ENCODE data around the gene ELL. TPM values are rescaled to one million over a fixed set of nuclear protein-coding genes. Genes with fewer than 3 reads are reported as not detected.
A peak's percentile ranks its signal among the peaks of the same experiment; 100 is the strongest.

Gene ELL
- total RNA-seq, 2 experiments from 2014 or later, result 14.1 TPM

- Mint-ChIP-seq H3K27me3 (ENCODE audit: low read depth) (no peaks in the 10 kb centered on the region), H3K27ac (no peak overlapping the region), H3K4me3 (no peak overlapping the region), H3K9me3 (no peaks in the 10 kb centered on the region), H3K36me3 (ENCODE audit: low read depth) (peaks cover 2% of the 10 kb centered on the region), H3K4me1 (ENCODE audit: low read depth) (peaks cover 47% of the 10 kb centered on the region)
- CTCF ChIA-PET, result interaction anchor here (1.0 to 1.2 kb wide), 2 partner anchors 22 to 24 kb away, joined by 3 to 6 read pairs; no protein-coding TSS in a partner anchor
- DNase-seq, result no peak
- intact Hi-C loops (cut with micrococcal nuclease), result no loop called here
Measured at GRCh38 chr19:18491995-18492953, 29.6 kb downstream of the ELL start.

GRCh38 chr19:18490728-18491127 is 31.1 kb downstream of the ELL start:
- H3K4me3 Mint-ChIP-seq, result no peak overlapping the region
- peaks cover 2% of the 10 kb centered on the region for H3K36me3 Mint-ChIP-seq (ENCODE audit: low read depth)
- no peak for DNase-seq
- CTCF ChIA-PET, result interaction anchor here (0.8 to 1.1 kb wide), 3 partner anchors 8 to 29 kb away, joined by 3 read pairs; no protein-coding TSS in a partner anchor
- peaks cover 38% of the 10 kb centered on the region for H3K4me1 Mint-ChIP-seq (ENCODE audit: low read depth)
- H3K9me3 Mint-ChIP-seq, result no peaks in the 10 kb centered on the region
- H3K27me3 Mint-ChIP-seq (ENCODE audit: low read depth), result no peaks in the 10 kb centered on the region
- intact Hi-C loops (cut with micrococcal nuclease), result no loop called here
- H3K27ac Mint-ChIP-seq, result no peak overlapping the region

DNA sequence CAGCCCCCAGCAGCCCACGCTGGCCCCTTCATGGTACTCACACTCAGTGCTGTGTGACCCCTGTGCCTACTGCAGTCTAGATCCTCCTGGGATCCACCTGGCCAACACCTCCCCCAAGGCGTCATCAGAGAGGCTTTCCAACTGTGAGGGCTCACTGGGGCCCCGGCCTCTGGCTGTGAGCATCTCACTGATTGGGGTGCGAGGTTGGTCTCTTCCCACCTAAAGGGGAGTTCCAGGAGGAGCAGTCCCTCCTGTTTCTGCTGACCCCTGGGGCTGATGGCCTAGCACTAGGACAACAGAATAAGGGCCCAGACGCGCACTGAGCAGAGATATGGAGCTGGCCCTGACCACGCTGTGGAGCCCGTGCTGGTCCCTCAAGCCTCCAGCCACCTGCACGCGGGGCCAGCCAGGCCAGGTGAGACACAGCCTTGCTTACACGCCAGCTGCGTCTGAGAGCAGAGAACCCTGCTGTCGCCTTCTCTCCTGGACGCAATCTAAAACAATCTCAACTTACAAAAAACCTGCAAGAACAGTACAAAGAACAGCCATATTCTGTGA is 32.2 kb downstream of the ELL start:
- Mint-ChIP-seq H3K4me3 (no peak overlapping the region), H3K27ac (no peak overlapping the region), H3K4me1 (ENCODE audit: low read depth) (peaks cover 34% of the 10 kb centered on the region), H3K27me3 (ENCODE audit: low read depth) (no peaks in the 10 kb centered on the region), H3K9me3 (no peaks in the 10 kb centered on the region), H3K36me3 (ENCODE audit: low read depth) (peaks cover 2% of the 10 kb centered on the region)
- CTCF ChIA-PET, result interaction anchor here (1.0 to 1.4 kb wide), 3 partner anchors 9 to 39 kb away, joined by 3 to 4 read pairs (median 3); no protein-coding TSS in a partner anchor
- DNase-seq, result no peak
- intact Hi-C loops (cut with micrococcal nuclease), result no loop called here

GRCh38 chr19:18488838-18489626 is 32.8 kb downstream of the ELL start:
- Mint-ChIP-seq H3K27ac (no peak overlapping the region), H3K9me3 (no peaks in the 10 kb centered on the region), H3K4me3 (no peak overlapping the region), H3K4me1 (ENCODE audit: low read depth) (peaks cover 28% of the 10 kb centered on the region), H3K36me3 (ENCODE audit: low read depth) (peaks cover 2% of the 10 kb centered on the region), H3K27me3 (ENCODE audit: low read depth) (no peaks in the 10 kb centered on the region)
- intact Hi-C loops (cut with micrococcal nuclease), result no loop called here
- CTCF ChIA-PET, result interaction anchor here (0.6 to 1.4 kb wide), 6 partner anchors 7 to 184 kb away, joined by 3 to 4 read pairs (median 3); no protein-coding TSS in a partner anchor
- DNase-seq, result peak; percentile 33

GRCh38 chr19:18488403-18488723 is 33.5 kb downstream of the ELL start:
- no peak overlapping the region for H3K4me3 Mint-ChIP-seq
- H3K27ac Mint-ChIP-seq, result no peak overlapping the region
- DNase-seq, result no peak
- H3K4me1 Mint-ChIP-seq (ENCODE audit: low read depth), result peaks cover 27% of the 10 kb centered on the region
- intact Hi-C loops (cut with micrococcal nuclease), result no loop called here
- peaks cover 2% of the 10 kb centered on the region for H3K36me3 Mint-ChIP-seq (ENCODE audit: low read depth)
- H3K9me3 Mint-ChIP-seq, result no peaks in the 10 kb centered on the region
- no peaks in the 10 kb centered on the region for H3K27me3 Mint-ChIP-seq (ENCODE audit: low read depth)
- CTCF ChIA-PET, result interaction anchor here (0.6 to 1.4 kb wide), 5 partner anchors 8 to 184 kb away, joined by 3 read pairs; no protein-coding TSS in a partner anchor

GRCh38 chr19:18487576-18488402 is 34.1 kb downstream of the ELL start:
- Mint-ChIP-seq H3K4me3 (no peak overlapping the region), H3K36me3 (ENCODE audit: low read depth) (peaks cover 2% of the 10 kb centered on the region), H3K4me1 (ENCODE audit: low read depth) (peaks cover 30% of the 10 kb centered on the region), H3K27me3 (ENCODE audit: low read depth) (no peaks in the 10 kb centered on the region), H3K9me3 (no peaks in the 10 kb centered on the region), H3K27ac (no peak overlapping the region)
- CTCF ChIA-PET, result interaction anchor here (0.6 to 1.4 kb wide), 4 partner anchors 8 to 37 kb away, joined by 3 read pairs; no protein-coding TSS in a partner anchor
- intact Hi-C loops (cut with micrococcal nuclease), result no loop called here
- DNase-seq, result no peak

DNA sequence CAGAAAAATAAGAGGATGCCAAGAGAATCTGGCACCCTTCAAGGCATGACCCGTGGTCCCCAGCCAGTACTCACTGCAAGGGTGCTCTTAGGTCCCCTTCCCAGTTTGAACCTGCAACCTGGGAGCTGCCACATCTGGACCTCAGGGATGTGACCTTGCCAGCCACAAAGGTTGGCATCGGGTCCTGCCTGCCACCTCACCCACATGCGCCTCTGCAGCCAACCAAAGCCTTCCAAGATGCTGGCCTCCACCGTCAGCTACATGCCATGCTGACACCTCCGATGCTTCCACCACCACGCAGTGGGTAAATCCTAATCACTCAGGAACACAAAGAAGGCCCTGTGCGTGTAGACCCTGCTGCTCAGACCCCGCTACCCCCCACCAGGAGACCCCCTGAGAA is 35.1 kb downstream of the ELL start:
- intact Hi-C loops (cut with micrococcal nuclease), result no loop called here
- Mint-ChIP-seq H3K27ac (peak overlapping the region; percentile 37), H3K9me3 (no peaks in the 10 kb centered on the region), H3K4me1 (ENCODE audit: low read depth) (peaks cover 30% of the 10 kb centered on the region), H3K4me3 (no peak overlapping the region), H3K36me3 (ENCODE audit: low read depth) (no peaks in the 10 kb centered on the region), H3K27me3 (ENCODE audit: low read depth) (no peaks in the 10 kb centered on the region)
- CTCF ChIA-PET, result no interaction called here
- DNase-seq, result no peak

GRCh38 chr19:18484992-18485391 is 36.9 kb downstream of the ELL start:
- H3K36me3 Mint-ChIP-seq (ENCODE audit: low read depth), result no peaks in the 10 kb centered on the region
- H3K4me3 Mint-ChIP-seq, result no peak overlapping the region
- H3K27me3 Mint-ChIP-seq (ENCODE audit: low read depth), result no peaks in the 10 kb centered on the region
- H3K27ac Mint-ChIP-seq, result no peak overlapping the region
- H3K9me3 Mint-ChIP-seq, result no peaks in the 10 kb centered on the region
- intact Hi-C loops (cut with micrococcal nuclease), result no loop called here
- H3K4me1 Mint-ChIP-seq (ENCODE audit: low read depth), result peaks cover 44% of the 10 kb centered on the region
- CTCF ChIA-PET, result interaction anchor here (0.7 to 1.2 kb wide), 6 partner anchors 10 to 35 kb away, joined by 3 to 8 read pairs (median 4); no protein-coding TSS in a partner anchor
- DNase-seq, result no peak

GRCh38 chr19:18483119-18483890 is 38.6 kb downstream of the ELL start:
- intact Hi-C loops (cut with micrococcal nuclease), result no loop called here

GRCh38 chr19:18481505-18482222 is 40.2 kb downstream of the ELL start:
- H3K27ac Mint-ChIP-seq, result no peak overlapping the region

More at GRCh38 chr19:18483119-18483890, 38.6 kb downstream of the ELL start:
- CTCF ChIA-PET, result interaction anchor here (1.4 to 2.1 kb wide), 2 partner anchors 21 to 36 kb away, joined by 4 to 9 read pairs; no protein-coding TSS in a partner anchor
- Mint-ChIP-seq H3K4me1 (ENCODE audit: low read depth) (peaks cover 58% of the 10 kb centered on the region), H3K27ac (no peak overlapping the region), H3K36me3 (ENCODE audit: low read depth) (peaks cover 2% of the 10 kb centered on the region), H3K27me3 (ENCODE audit: low read depth) (no peaks in the 10 kb centered on the region), H3K4me3 (no peak overlapping the region), H3K9me3 (no peaks in the 10 kb centered on the region)
- no peak for DNase-seq

More at GRCh38 chr19:18481505-18482222, 40.2 kb downstream of the ELL start:
- no peak overlapping the region for H3K4me3 Mint-ChIP-seq
- intact Hi-C loops (cut with micrococcal nuclease), result no loop called here
- H3K36me3 Mint-ChIP-seq (ENCODE audit: low read depth), result peaks cover 2% of the 10 kb centered on the region
- DNase-seq, result no peak
- H3K9me3 Mint-ChIP-seq, result no peaks in the 10 kb centered on the region
- no peaks in the 10 kb centered on the region for H3K27me3 Mint-ChIP-seq (ENCODE audit: low read depth)
- peaks cover 64% of the 10 kb centered on the region for H3K4me1 Mint-ChIP-seq (ENCODE audit: low read depth)
- CTCF ChIA-PET, result interaction anchor here (0.8 to 2.1 kb wide), 6 partner anchors 10 to 38 kb away, joined by 3 to 9 read pairs (median 4); no protein-coding TSS in a partner anchor
